ENCODE results near the gene HDGF. TPM values are rescaled to one million over a fixed set of nuclear protein-coding genes. Genes with fewer than 3 reads are reported as not detected.
A peak's percentile ranks its signal among the peaks of the same experiment; 100 is the strongest.

HDGF gene
- total RNA-seq, 1 experiment from 2014 or later: 310 TPM

- Histone ChIP-seq H2AFZ (ENCODE audit: low read length) (no peak overlapping the region), H3K18ac (ENCODE audit: insufficient read length, low read depth, low read length) (no peak overlapping the region), H2BK5ac (ENCODE audit: insufficient read length, low read length) (no peak overlapping the region), H4K5ac (ENCODE audit: insufficient read length, low read depth, low read length) (no peak overlapping the region), H3K9ac (ENCODE audit: extremely low read depth, insufficient read length, low read length) (no peak overlapping the region), H3K23ac (ENCODE audit: insufficient read length, low read depth, low read length) (no peak overlapping the region), H3T11ph (ENCODE audit: low read length) (no peak overlapping the region), H3K79me2 (ENCODE audit: insufficient read depth, low read length) (no peaks in the 10 kb centered on the region), H3K27ac (ENCODE audit: insufficient read length, low read depth, low read length) (no peak overlapping the region), H3K4ac (ENCODE audit: low read depth, low read length) (no peak overlapping the region), H2AK5ac (ENCODE audit: insufficient read length, low read length) (no peak overlapping the region), H4K91ac (ENCODE audit: insufficient read length, low read depth, low read length) (no peak overlapping the region), H4K20me1 (ENCODE audit: control insufficient read depth, insufficient read depth, insufficient read length) (no peaks in the 10 kb centered on the region), H3K27me3 (ENCODE audit: insufficient read depth, low read length) (no peaks in the 10 kb centered on the region; the same call in 1 of the 2 replicates), H2BK12ac (ENCODE audit: insufficient read length, low read depth, low read length) (no peak overlapping the region), H3K4me2 (ENCODE audit: insufficient read depth, insufficient read length, low read length) (no peak overlapping the region), H2BK120ac (ENCODE audit: low read depth, low read length, poor library complexity, severe bottlenecking) (no peak overlapping the region), H3K4me1 (ENCODE audit: insufficient read depth, low read length) (peaks cover 7% of the 10 kb centered on the region; the same call in 1 of the 2 replicates), H2BK20ac (ENCODE audit: low read depth, low read length, poor library complexity, severe bottlenecking) (no peak overlapping the region), H2BK15ac (ENCODE audit: low read depth, low read length) (no peak overlapping the region), H3K79me1 (ENCODE audit: insufficient read depth, low read depth, low read length, poor library complexity, severe bottlenecking) (no peaks in the 10 kb centered on the region), H3K56ac (ENCODE audit: insufficient read length, low read depth, low read length) (no peak overlapping the region), H4K8ac (replicated peaks; ENCODE audit: insufficient read length, low read depth, low read length) (no peak overlapping the region), H3K9me3 (ENCODE audit: control insufficient read depth, low read depth, low read length) (no peaks in the 10 kb centered on the region), H3K23me2 (ENCODE audit: insufficient read length, low read depth, low read length, poor library complexity, severe bottlenecking) (peaks cover 6% of the 10 kb centered on the region), H3K14ac (ENCODE audit: insufficient read depth, low read length) (no peak overlapping the region; the same call in 1 of the 2 replicates)
- H3K4me3 Mint-ChIP-seq: no peak overlapping the region; a peak in 1 of 5 replicates
- peaks cover 24% of the 10 kb centered on the region for H3K27me3 Mint-ChIP-seq (ENCODE audit: low read depth)
- H3K4me1 Mint-ChIP-seq: peaks cover 28 to 52% of the 10 kb centered on the region in 2 experiments
- peaks cover 17 to 58% (median 44%) of the 10 kb centered on the region in 3 experiments for H3K36me3 Mint-ChIP-seq (ENCODE audit: insufficient read depth in 1 of 3, low read depth in 3 of 3)
- no peaks in the 10 kb centered on the region; a peak in 1 of 5 replicates for H3K9me3 Mint-ChIP-seq
- TF ChIP-seq, protein P1, sequence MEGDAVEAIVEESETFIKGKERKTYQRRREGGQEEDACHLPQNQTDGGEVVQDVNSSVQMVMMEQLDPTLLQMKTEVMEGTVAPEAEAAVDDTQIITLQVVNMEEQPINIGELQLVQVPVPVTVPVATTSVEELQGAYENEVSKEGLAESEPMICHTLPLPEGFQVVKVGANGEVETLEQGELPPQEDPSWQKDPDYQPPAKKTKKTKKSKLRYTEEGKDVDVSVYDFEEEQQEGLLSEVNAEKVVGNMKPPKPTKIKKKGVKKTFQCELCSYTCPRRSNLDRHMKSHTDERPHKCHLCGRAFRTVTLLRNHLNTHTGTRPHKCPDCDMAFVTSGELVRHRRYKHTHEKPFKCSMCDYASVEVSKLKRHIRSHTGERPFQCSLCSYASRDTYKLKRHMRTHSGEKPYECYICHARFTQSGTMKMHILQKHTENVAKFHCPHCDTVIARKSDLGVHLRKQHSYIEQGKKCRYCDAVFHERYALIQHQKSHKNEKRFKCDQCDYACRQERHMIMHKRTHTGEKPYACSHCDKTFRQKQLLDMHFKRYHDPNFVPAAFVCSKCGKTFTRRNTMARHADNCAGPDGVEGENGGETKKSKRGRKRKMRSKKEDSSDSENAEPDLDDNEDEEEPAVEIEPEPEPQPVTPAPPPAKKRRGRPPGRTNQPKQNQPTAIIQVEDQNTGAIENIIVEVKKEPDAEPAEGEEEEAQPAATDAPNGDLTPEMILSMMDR (conservative IDR thresholded peaks at IDR 0.05): no peak
- WGBS (ENCODE audit: extremely low coverage, insufficient read length, low lambda C conversion rate): no CpG with 5 or more reads among the region's 1 CpG
- DNase-seq: no peak
- peak overlapping the region in 1 of 3 experiments; percentile 33; a peak in 2 of 7 replicates for H3K27ac Mint-ChIP-seq
Observed at GRCh38 chr1:156698995-156699394, 52.5 kb downstream of the HDGF start.
